Kidney tubule cell (primary cell): ENCODE measurements around the gene NRXN2.
"Not testable (repeated sequence)": the region's sequence is repeated elsewhere in the genome, so short reads cannot be mapped to it uniquely, and the experiment has no call there.

Experiments used
- DNase-seq: peaks from one replicate; pipeline ENCODE4 v3.0.0-alpha.2; 2018; ENCODE audit warnings: low spot score

Gene NRXN2

DNA sequence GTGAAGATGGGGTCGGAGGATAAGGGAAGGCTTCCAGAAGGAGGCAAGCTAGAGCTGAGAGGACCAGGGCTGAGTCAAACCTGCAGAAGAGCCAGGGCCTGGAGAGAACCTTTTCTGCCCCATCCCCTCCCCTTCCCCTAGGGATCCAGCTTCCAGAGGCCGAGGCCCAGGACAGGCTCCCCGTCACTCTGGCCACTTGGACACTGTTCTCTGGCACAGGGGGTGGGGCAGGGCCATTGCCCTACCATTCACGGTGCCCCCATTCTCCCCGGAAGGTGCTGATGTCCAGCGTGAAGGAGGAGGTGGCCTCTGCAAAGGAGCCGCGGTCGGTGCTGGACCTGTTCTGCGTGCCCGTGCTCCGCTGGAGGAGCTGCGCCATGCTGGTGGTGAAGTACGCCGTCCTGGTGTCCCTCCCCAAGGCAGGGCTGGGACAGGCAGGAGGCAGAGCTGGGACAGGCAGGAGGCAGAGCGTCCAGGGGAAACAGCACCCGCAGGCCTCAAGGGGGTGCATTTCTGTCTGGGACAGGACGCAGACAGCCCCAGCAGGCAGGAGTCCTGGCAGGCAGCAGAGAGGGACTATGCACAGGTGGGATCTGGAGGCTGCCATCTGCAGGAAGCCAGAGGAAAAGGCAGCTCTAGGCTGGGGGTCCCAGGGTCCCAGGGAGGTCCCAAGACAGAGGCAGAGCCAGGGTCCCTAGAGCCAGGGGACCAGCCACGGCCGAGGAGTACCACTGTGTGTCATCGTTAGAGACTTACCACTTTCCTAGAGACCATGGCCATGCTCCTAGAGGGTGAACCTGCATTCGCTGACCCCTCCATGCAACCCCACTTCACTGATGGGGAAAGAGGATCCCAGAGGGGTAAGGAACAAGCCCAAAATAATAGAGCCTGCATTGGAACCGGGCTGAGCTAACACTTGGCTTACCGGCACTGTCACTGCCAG, 157.8 kb downstream of the NRXN2 start:
- no peak for DNase-seq

DNA sequence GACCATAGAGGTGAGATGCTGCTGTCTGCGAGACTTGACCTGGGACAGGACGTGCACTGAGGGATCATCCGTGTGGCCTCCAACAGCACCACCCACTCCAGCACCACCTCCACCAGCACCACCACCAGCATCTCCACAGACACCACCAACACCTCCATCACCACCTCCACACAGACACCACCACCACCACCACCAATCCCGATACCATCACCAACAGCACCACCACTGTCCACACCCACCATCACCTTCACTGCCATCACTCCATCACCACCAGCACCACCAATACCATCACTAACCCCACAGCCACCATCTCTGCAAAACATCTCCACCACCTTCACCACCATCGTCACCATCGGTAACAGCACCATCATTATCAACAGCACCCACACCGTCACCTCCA, 158.6 kb downstream of the NRXN2 start:
- DNase-seq = no peak

- no peak for DNase-seq
These were observed 159.0 kb downstream of the NRXN2 start for GRCh38 chr11:64563966-64564365.

DNA sequence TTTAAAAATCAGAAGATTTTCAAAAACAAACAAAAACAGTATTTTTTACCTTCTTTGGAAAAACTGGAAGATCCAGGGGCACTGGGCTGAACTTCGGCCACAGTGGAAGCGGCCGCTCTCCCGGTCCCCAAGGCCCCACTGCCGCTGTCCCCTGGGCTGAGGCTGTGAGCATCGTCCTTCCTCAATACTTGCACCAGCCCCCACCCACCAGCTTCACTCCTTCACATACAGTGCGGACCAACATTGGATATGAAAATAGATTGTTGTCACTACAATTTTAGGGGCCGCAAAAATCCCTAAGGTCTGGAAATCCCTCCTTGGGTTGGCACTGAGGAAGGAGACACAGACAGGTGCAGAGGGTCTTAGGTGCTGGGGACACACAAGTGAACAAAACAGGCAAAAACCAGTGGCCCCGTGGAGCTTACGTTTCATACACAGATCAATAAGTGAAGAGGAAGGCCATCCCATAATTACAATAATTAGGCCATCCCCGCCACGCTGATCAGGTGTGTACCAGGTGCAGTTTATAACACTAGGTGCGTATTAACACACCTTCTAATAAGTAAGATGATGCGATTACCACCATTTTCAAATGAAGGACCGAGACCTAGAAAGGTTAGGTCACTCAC, 160.2 kb downstream of the NRXN2 start:
- DNase-seq = no peak

- DNase-seq = no peak
These were observed 160.8 kb downstream of the NRXN2 start for GRCh38 chr11:64561984-64562722.

DNA sequence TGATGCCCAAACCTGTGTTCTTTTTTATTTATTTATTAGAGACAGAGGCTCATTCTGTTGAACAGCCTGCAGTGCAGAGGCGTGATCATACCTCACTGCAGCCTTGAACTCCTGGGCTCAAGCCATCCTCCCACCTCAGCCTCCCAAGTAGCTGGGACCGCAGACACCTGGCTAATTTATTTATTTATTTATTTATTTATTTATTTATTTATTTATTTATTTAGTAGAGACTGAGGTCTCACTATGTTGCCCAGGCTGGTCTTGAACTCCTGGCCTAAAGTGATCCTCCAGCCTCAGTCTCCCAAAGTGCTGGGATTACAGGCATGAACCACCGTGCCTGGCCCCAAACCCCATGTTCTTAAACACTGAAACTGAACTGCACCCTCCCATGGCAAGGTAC, 161.6 kb downstream of the NRXN2 start:
- DNase-seq = not testable (repeated sequence)

- DNase-seq = no peak
These were observed 162.1 kb downstream of the NRXN2 start for GRCh38 chr11:64560941-64561340.

DNA sequence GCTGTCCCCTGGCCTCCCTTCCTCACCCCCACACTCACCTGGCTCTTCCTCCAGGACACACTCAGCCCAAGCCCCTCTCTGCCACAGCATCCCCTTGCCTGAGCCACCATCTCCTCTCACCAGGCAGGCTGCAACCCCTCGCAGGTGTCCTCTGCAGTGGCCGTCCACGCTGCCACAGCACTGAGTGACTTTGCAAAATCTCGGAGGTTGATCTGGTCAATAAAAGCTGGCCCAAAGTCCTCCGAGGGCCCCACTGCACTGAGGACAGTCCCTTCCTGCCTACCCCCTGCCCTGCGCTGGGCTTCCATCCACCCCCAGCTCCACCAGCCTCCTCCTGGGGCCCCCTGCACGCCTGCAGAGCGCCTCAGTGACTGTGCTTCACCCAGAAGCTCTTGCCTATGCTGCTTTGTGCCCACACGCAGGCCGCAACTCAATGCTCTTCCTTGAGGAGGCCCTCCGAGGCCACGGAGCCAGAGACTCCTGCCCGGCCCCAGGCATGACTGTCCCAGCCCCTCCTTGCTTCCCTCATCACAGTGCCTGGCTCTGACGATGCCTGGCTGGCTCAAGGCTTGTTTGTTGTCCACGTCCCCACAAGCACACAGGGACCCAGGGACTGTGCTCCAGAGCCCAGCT, 162.7 kb downstream of the NRXN2 start:
- DNase-seq = no peak

DNA sequence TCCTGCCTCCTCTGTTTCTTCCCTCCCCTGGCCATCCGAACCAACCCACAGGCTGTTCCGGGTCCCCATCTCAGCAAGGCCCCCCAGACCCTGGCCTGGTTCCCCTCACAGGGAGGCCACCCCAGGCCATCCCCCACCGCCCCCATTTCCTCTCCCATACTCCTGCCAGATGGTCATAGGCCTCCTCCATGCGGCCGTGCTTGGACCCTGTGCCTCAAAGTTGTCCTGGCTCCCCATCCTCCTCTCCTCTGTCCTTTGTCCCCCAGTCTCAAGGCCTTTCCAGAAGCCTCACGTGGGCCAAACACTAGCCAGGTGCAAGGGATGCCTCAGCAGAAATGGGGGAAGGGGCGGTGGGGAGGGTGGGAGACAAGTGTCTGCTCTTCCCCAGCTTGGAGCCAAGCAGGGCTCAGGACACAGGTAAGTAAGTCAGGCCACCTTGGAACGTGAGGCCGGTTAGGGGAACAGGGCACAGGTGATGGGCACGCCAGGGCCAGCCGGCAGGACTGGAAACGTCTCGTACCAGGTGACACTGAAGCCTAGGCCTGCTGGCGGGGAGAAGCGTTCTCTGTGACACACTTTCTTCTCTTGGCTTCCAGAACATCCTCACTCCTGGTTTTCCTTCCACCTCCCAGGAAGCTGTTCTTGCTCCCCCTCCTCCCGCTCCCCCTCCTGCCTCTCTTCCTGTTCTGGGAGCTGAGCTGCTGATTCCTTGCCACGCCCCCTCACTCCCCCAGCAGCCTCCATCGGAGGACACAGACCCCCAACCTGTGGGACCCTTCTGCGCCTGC, 163.5 kb downstream of the NRXN2 start:
- no peak for DNase-seq

DNA sequence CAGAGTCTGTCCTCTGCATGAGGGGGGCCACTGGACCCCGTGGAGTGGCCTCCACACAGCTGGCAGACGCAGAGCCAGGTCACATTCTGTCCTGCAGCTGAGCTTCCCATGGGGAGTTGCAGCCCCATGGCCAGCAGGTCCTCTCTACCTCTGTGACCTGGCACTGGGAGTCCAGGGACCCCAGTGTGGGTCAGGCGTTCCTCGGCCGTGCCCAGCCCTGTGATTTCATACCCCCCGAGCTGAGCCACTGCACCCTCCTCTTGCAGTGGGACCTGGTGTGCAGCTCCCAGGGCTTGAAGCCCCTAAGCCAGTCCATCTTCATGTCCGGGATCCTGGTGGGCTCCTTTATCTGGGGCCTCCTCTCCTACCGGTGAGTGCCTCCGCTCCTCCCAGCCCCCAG, 164.1 kb downstream of the NRXN2 start:
- no peak for DNase-seq

DNA sequence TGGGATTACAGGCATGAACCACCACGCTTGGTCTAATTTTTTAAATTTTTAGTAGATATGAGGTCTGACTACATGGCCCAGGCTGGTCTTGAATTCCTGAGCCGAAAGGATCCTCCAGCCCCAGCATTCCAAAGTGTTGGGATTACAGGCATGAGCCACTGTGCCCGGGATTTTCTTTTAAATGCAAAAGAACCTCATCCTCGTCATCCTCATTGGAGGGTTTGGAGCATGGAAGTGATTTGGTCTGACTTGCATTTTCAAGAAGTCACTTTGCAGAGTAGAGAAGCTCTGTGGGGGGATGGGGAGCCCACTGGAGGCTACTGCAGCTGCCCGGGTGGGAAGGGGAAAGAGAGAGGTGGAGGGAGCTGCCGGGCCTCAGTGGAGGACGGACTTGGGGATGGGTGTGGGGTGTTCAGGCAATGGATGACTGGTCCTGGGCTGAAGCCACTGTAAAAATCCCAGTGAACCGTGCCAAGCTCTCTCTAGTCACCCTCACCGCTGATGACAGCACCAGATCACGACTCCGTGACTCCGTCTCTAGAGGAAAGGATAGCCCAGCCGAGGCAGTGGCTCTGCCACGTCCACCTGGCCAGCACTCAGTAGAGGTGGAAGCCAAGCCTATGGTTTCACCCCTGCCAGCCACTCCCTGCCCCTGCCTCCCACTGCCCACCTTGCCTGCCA, 164.8 kb downstream of the NRXN2 start:
- DNase-seq = peak; percentile 86

DNA sequence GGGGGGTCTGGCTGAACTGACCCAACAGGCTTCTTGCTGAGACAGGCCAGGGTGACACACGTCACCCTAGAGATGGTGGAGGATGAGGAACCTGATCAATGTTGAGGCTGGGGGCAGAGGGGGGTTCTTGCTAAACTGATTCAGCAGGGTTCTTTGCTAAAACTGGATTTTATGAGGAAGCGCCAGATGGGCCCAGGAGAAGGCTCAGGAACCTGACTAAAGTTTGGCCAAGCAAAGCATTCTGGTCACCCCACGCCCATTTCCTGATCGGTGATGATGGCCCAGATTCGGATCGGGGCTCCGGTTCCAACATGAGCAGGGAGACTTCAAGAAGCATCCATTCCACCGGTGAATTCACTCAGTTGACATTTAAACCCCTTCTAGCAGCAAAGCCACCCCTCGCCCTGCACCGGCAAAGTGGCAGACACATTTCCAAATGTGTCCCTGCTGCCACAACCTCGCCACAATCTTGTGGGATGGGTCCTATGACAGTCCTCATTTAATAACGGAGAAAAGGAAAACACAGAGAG, 166.2 kb downstream of the NRXN2 start:
- no peak for DNase-seq
